KMS-11 (cell line): ENCODE data around the gene CAPZB.
"Not testable (repeated sequence)": the region's sequence is repeated elsewhere in the genome, so short reads cannot be mapped to it uniquely, and the experiment has no call there.

Experiments
- H2AFZ ChIP-seq: fragments of 200-600 bp; sonication (generic); 2 replicates; pipeline ENCODE4 v1.6.1; 2016; ENCODE audit warnings: antibody characterized with exemption, mixed run types, low read depth
- H3K27ac ChIP-seq: fragments of 200-600 bp; sonication (generic); 2 replicates; pipeline ENCODE4 v1.6.1; 2016; ENCODE audit warnings: mild to moderate bottlenecking, mixed run types
- H3K27me3 ChIP-seq: fragments of 200-600 bp; sonication (generic); 2 replicates; pipeline ENCODE4 v1.6.1; 2017; ENCODE audit warnings: mild to moderate bottlenecking, low read depth, mixed run types, moderate library complexity; ENCODE audit not compliant: insufficient read depth
- H3K36me3 ChIP-seq: fragments of 200-600 bp; sonication (generic); 2 replicates; pipeline ENCODE4 v1.6.1; 2017; ENCODE audit warnings: mild to moderate bottlenecking, mixed run types; ENCODE audit not compliant: insufficient read depth
- H3K4me1 ChIP-seq: fragments of 200-600 bp; sonication (generic); 2 replicates; pipeline ENCODE4 v1.6.1; 2016; ENCODE audit warnings: mild to moderate bottlenecking, low read depth, mixed run types; ENCODE audit not compliant: poor library complexity, severe bottlenecking
- H3K4me2 ChIP-seq: fragments of 200-600 bp; sonication (generic); 2 replicates; pipeline ENCODE4 v1.7.0; 2016; ENCODE audit warnings: mild to moderate bottlenecking, mixed run types
- H3K4me3 ChIP-seq: fragments of 200-600 bp; sonication (generic); IDR thresholded peaks from 2 replicates; pipeline ENCODE4 v1.6.1; 2017; ENCODE audit warnings: low read depth, low read length, mixed read lengths; ENCODE audit not compliant: insufficient read depth
- H3K79me2 ChIP-seq: fragments of 200-600 bp; sonication (generic); 2 replicates; pipeline ENCODE4 v1.6.1; 2016; ENCODE audit warnings: low read depth, mixed run types; ENCODE audit not compliant: insufficient read depth
- H3K9ac ChIP-seq: fragments of 200-600 bp; sonication (generic); 2 replicates; pipeline ENCODE4 v1.6.1; 2016; ENCODE audit warnings: mild to moderate bottlenecking, mixed run types
- H4K20me1 ChIP-seq: fragments of 200-600 bp; sonication (generic); 2 replicates; pipeline ENCODE4 v1.6.1; 2016; ENCODE audit warnings: mild to moderate bottlenecking, mixed run types; ENCODE audit not compliant: insufficient read depth
- TF ChIP-seq, protein P1 (sequence below): fragments of 200-600 bp; sonication (generic); conservative IDR thresholded peaks from 2 replicates; pipeline ENCODE4 v1.6.1; 2017; ENCODE audit warnings: low read depth, mild to moderate bottlenecking, antibody characterized with exemption, low read length, moderate library complexity, mixed read lengths

CAPZB gene

DNA sequence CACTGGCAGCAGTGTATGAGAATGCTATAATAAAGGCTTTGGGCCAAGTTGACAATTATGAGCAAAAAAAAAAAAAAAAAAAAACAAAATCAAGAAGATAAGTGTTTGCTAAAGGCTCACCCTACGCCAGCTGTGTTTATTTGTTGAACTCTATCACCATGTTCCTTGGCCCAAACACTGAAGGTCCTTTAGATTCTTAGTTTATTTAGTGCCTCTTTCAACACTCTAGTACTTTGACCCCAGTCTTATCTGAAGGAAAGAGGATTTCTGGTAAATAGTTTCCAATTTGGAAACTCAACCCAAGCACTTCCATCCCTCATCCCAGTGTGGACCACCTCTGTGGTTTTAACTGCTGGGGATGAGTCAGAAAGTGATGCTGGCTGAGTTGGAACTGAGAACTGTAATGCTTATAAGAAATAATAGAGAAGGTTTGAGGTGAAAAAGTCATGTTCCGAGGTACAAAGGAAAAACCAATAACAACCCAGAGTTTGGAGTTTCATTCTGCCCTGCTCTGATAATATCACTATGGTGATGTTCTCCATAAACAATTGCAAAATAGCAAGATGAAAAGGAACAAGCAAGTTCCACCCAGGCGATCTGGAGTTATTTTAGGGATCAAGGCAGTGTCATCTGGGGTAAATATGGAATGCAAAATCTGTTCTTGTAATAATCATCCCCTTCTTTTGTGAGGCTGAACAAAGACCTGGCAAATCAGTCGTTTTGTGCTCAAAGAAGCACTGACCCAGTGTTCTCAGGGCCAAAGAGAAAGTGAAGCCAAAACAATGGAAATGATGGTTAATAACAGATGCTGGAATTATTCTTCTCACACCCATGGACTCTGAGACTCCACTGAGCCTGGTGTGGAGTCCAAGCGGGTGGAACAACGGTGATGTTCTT lies 19.7 kb upstream of the CAPZB start:
- TF ChIP-seq, protein P1, sequence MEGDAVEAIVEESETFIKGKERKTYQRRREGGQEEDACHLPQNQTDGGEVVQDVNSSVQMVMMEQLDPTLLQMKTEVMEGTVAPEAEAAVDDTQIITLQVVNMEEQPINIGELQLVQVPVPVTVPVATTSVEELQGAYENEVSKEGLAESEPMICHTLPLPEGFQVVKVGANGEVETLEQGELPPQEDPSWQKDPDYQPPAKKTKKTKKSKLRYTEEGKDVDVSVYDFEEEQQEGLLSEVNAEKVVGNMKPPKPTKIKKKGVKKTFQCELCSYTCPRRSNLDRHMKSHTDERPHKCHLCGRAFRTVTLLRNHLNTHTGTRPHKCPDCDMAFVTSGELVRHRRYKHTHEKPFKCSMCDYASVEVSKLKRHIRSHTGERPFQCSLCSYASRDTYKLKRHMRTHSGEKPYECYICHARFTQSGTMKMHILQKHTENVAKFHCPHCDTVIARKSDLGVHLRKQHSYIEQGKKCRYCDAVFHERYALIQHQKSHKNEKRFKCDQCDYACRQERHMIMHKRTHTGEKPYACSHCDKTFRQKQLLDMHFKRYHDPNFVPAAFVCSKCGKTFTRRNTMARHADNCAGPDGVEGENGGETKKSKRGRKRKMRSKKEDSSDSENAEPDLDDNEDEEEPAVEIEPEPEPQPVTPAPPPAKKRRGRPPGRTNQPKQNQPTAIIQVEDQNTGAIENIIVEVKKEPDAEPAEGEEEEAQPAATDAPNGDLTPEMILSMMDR, result no peak
- Histone ChIP-seq H3K9ac (no peak overlapping the region), H3K27me3 (no peaks in the 10 kb centered on the region), H2AFZ (no peak overlapping the region), H4K20me1 (no peaks in the 10 kb centered on the region), H3K4me1 (peaks cover 8% of the 10 kb centered on the region), H3K79me2 (no peaks in the 10 kb centered on the region), H3K27ac (no peak overlapping the region), H3K4me3 (no peak overlapping the region), H3K4me2 (no peak overlapping the region), H3K36me3 (no peaks in the 10 kb centered on the region)

DNA sequence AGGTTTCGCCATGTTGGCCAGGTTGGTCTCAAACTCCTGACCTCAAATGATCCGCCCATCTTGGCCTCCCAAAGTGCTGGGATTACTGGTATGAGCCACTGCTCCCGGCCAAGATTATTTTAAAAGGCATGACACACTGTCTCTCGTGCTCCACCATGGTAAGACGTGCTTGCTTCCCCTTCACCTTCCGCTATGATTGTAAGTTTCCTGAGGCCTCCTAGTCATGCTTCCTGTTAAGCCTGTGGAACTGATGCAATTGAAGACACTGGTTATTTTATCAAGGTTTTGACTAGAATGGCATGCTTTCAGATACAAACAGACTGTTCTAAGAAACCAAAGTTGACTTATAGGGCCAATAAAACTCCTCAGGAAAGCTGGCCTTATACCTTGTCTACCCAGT lies 16.9 kb upstream of the CAPZB start:
- not testable (repeated sequence) for H3K9ac ChIP-seq, H4K20me1 ChIP-seq, H3K36me3 ChIP-seq, H3K4me2 ChIP-seq, H2AFZ ChIP-seq, H3K4me1 ChIP-seq, H3K27me3 ChIP-seq, H3K27ac ChIP-seq, H3K4me3 ChIP-seq, H3K79me2 ChIP-seq

DNA sequence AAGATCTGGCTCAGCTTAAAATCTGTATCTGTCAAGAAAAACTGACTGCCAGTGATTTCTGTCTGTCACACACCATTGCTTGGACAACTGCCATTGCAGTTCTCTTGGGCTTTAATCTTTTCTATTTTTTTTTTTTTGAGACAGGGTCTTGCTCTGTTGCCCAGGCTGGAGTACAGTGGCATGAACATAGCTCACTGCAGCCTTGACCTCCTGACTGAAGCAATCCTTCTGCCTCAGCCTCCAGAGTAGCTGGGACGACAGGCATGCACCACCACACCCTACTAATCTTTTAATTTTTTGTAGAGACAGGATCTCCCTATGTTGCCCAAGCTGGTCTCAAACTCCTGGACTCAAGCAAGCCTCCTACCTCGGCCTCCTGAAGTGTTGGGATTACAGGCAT lies 14.5 kb upstream of the CAPZB start:
- not testable (repeated sequence) for H3K27ac ChIP-seq, H3K27me3 ChIP-seq, H3K4me3 ChIP-seq, H2AFZ ChIP-seq, H3K4me2 ChIP-seq, H4K20me1 ChIP-seq, H3K36me3 ChIP-seq, H3K79me2 ChIP-seq, H3K9ac ChIP-seq
- H3K4me1 ChIP-seq, result peaks cover 19% of the 10 kb centered on the region

DNA sequence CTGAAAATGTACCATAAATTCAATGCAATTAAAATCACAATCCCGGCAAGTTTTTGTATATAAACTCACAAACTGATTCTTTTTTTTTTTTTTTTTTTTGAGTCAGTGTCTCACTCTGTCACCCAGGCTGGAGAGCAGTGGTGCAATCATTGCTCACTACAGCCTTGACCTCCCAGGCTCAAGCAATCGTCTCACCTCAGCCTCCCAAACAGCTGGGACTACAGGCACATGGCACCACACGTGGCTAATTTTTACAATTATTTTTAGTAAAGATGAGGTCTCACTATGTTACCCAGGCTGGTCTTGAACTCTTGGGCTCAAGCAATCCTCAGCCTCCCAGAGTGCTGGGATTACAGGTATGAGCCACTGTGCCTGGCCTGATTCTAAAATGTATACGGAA lies 12.1 kb upstream of the CAPZB start:
- not testable (repeated sequence) for H2AFZ ChIP-seq, H3K79me2 ChIP-seq, H4K20me1 ChIP-seq, H3K27ac ChIP-seq, H3K4me2 ChIP-seq, H3K4me3 ChIP-seq, H3K36me3 ChIP-seq, H3K9ac ChIP-seq, H3K27me3 ChIP-seq
- H3K4me1 ChIP-seq, result peaks cover 32% of the 10 kb centered on the region

DNA sequence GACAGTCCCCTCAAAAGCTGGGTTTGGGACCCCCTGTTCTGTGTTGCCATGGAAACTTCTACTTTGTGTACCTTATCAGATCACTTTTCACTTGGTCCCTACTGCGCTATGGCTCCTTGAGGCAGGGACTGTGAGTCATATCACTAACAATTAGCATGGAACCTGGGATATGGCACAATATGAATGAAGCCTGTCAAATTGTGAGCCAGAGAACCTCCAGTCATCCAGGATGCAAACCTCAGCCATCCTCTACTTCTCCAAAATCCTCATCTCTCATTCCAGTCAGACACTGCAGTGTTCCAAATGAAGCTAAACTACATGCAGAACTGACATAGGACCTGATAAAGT lies 11.2 kb upstream of the CAPZB start:
- Histone ChIP-seq H3K27me3 (no peaks in the 10 kb centered on the region), H4K20me1 (no peaks in the 10 kb centered on the region), H3K9ac (peak overlapping the region; percentile 40; the same call in 1 of the 2 replicates), H3K36me3 (no peaks in the 10 kb centered on the region), H3K4me3 (no peak overlapping the region), H3K27ac (peak overlapping the region; percentile 86), H3K4me2 (peak overlapping the region; percentile 92), H3K4me1 (peaks cover 32% of the 10 kb centered on the region), H3K79me2 (no peaks in the 10 kb centered on the region), H2AFZ (peak overlapping the region; percentile 68; the same call in 1 of the 2 replicates)
- TF ChIP-seq, protein P1, result no peak
